CD4-positive, CD25-positive, alpha-beta regulatory T cell (primary cell): Measurements from ENCODE around the gene APP. TPM values are rescaled to one million over a fixed set of nuclear protein-coding genes. Genes with fewer than 3 reads are reported as not detected.
A peak's percentile ranks its signal among the peaks of the same experiment; 100 is the strongest.

ENCODE experiments used
- ATAC-seq, 2 donors: fragments of 150-1000 bp; cut with Tn5 transposase; one replicate each; pipeline ENCODE4 v1.10.0; 2021; ENCODE audit warnings: low read depth in 2 of 2, moderate number of reproducible peaks in 2 of 2, moderate library complexity in 1 of 2
- DNase-seq, 3 donors: peaks; one replicate each; pipeline versions ENCODE4 v3.0.0 to v3.0.0-alpha.2; 2012 to 2022; ENCODE audit warnings: mixed read lengths in 1 of 3
- H3K27ac ChIP-seq: one replicate; pipeline ENCODE4 v1.7.0; 2013; ENCODE audit warnings: mild to moderate bottlenecking, low read length; ENCODE audit not compliant: insufficient read depth, poor library complexity, severe bottlenecking
- H3K27me3 ChIP-seq: one replicate; pipeline ENCODE4 v1.7.0; 2013; ENCODE audit warnings: low read length; ENCODE audit not compliant: control insufficient read depth, insufficient read depth
- H3K36me3 ChIP-seq: one replicate; pipeline ENCODE4 v1.7.0; 2013; ENCODE audit warnings: mild to moderate bottlenecking, low read length, moderate library complexity; ENCODE audit not compliant: control insufficient read depth, insufficient read depth
- H3K4me1 ChIP-seq: 2 replicates; pipeline ENCODE4 v1.7.0; 2013; ENCODE audit warnings: mild to moderate bottlenecking, low read length; ENCODE audit not compliant: insufficient read depth, control insufficient read depth, poor library complexity, severe bottlenecking
- H3K4me3 ChIP-seq: one replicate; pipeline ENCODE4 v1.7.0; 2013; ENCODE audit warnings: low read depth, mild to moderate bottlenecking, low read length, moderate library complexity
- H3K9me3 ChIP-seq, 2 experiments: 1 replicate in 1 of 2; 2 replicates in 1 of 2; pipeline ENCODE4 v1.7.0; 2013; ENCODE audit warnings: low read length in 2 of 2, mild to moderate bottlenecking in 1 of 2, moderate library complexity in 1 of 2; ENCODE audit not compliant: control insufficient read depth in 2 of 2
- H3K27ac Mint-ChIP-seq, 3 donors: one replicate each; pipeline ENCODE4 v1.8.0; 2020 to 2022; ENCODE audit warnings: mild to moderate bottlenecking in 3 of 3, mixed read lengths in 3 of 3, moderate library complexity in 2 of 3
- H3K27me3 Mint-ChIP-seq: one replicate; pipeline ENCODE4 v1.8.0; 2022; ENCODE audit warnings: mild to moderate bottlenecking, mixed read lengths
- H3K36me3 Mint-ChIP-seq: one replicate; pipeline ENCODE4 v1.8.0; 2020; ENCODE audit warnings: mixed read lengths
- H3K4me1 Mint-ChIP-seq, 4 donors: one replicate each; pipeline ENCODE4 v1.8.0; 2020 to 2022; ENCODE audit warnings: mixed read lengths in 4 of 4, mild to moderate bottlenecking in 1 of 4
- H3K4me3 Mint-ChIP-seq, 4 donors: one replicate each; pipeline ENCODE4 v1.8.0; 2020 to 2022; ENCODE audit warnings: mild to moderate bottlenecking in 4 of 4, mixed read lengths in 4 of 4, moderate library complexity in 3 of 4
- H3K9me3 Mint-ChIP-seq, 7 donors: one replicate each; pipeline ENCODE4 v1.8.0; 2020 to 2022; ENCODE audit warnings: mixed read lengths in 7 of 7, mild to moderate bottlenecking in 3 of 7, moderate library complexity in 2 of 7
- polyA plus RNA-seq, 4 donors: library from polyadenylated mRNA; unstranded; fragments of 300-500 nt; fragmentation: Illumina TruSeq; gene quantifications; one replicate each; pipeline ENCODE4 v1.2.3, GENCODE V29; 2021
- total RNA-seq: library from RNA; stranded (reverse); gene quantifications from one replicate; pipeline ENCODE4 v1.2.3, GENCODE V29; 2022

Gene APP
- total and polyA plus RNA-seq, 5 donors from 2014 or later: 3.9 to 29.5 (median 7.5) TPM

DNA sequence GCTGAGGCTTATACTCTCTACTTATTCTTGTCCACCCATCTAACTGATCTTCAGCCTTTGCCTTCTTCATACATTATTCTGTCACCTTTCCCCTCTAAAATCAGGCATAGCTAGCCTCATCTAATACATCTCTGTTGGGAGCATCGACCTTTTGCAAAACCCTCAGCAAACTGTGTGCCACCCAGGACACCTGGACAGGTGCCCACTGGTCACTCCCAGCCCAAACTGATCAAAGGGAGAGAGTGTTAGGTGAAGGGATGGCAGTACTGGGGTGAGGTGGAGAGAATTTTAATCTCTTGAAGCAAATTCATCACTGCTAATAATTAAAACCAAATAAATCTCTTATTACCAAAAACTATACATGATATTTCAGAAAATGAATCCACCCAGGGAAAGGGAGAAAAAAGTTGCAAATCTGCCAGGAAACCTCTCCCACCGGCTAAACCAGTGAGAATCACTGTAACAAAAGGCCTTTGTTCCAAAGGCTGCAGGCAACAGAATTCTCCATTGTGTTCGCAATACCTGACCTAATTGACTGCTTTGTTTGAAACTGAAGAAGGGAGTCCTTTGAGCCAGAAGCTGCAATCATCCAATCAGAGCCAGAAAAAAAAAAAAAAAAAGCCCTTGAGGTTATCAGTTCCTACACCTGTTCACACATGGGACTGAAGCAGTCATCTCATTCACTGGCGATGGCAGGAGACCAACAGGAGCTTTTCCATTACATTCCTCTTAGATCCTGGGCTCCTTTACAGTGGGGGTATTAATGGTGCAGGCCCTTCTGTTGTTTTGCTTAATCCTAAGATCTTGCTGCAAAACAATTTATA, 172.6 kb downstream of the APP start:
- Mint-ChIP-seq H3K27ac (no peak overlapping the region), H3K9me3 (no peaks in the 10 kb centered on the region), H3K27me3 (no peaks in the 10 kb centered on the region), H3K4me3 (no peak overlapping the region), H3K4me1 (peaks cover 0 to 15% (median 6%) of the 10 kb centered on the region in 4 donors), H3K36me3 (peaks cover 3% of the 10 kb centered on the region)
- H3K4me3 ChIP-seq: no peak overlapping the region
- ATAC-seq (no peak), DNase-seq (no peak)
- H3K36me3 ChIP-seq: no peaks in the 10 kb centered on the region
- H3K9me3 ChIP-seq: no peaks in the 10 kb centered on the region
- H3K27ac ChIP-seq: no peak overlapping the region
- H3K27me3 ChIP-seq: no peaks in the 10 kb centered on the region
- H3K4me1 ChIP-seq: no peaks in the 10 kb centered on the region

DNA sequence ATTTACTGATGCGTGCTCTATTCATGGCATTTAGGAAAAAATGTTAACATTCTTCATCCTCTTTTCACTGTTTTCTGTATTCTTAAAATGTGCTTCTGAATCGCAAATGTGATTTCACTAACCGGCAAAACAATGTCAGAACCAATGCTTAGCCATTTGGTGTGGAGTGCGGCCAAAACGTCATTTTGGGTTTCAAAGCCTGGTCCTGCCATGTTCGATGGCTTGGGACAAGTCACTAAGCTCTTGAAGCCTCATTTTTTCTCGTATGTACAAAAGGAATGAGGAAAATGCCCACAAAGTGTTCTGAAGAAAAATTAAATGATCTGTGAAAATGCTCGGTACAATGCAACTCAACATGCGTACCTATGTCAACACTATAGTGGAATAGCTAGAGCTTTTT, 175.3 kb downstream of the APP start:
- Mint-ChIP-seq H3K9me3 (no peaks in the 10 kb centered on the region), H3K4me1 (peaks cover 0 to 11% (median 5%) of the 10 kb centered on the region in 4 donors), H3K27me3 (no peaks in the 10 kb centered on the region), H3K36me3 (peaks cover 4% of the 10 kb centered on the region), H3K27ac (no peak overlapping the region), H3K4me3 (no peak overlapping the region)
- Histone ChIP-seq H3K27me3 (no peaks in the 10 kb centered on the region), H3K36me3 (no peaks in the 10 kb centered on the region), H3K4me3 (no peak overlapping the region), H3K27ac (no peak overlapping the region), H3K9me3 (no peaks in the 10 kb centered on the region), H3K4me1 (no peaks in the 10 kb centered on the region)
- ATAC-seq (no peak), DNase-seq (no peak)

DNA sequence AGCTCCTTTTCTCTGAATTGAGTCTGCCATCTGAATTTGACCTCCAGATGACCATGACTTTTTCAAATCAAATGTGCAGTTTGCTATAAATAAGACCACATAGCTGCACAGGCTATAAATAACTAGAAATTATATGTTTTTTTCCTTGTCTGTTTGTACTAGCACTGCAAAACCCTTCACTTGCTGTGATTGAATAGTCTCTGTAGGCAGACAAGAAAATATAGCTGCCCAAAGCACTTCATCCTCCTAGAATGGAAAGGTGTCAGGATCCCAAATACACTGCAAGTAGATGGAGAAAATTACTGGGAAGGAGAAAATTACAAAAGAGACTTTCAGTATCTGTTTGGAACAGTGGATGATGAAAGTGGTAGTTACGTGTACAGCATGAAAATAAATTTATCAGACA, 175.8 kb downstream of the APP start:
- Histone ChIP-seq H3K27ac (no peak overlapping the region), H3K4me3 (no peak overlapping the region), H3K4me1 (no peaks in the 10 kb centered on the region), H3K9me3 (no peaks in the 10 kb centered on the region), H3K27me3 (no peaks in the 10 kb centered on the region), H3K36me3 (no peaks in the 10 kb centered on the region)
- DNase-seq: no peak
- Mint-ChIP-seq H3K4me3 (no peak overlapping the region), H3K4me1 (peaks cover 0 to 6% (median 3%) of the 10 kb centered on the region in 4 donors), H3K36me3 (peaks cover 4% of the 10 kb centered on the region), H3K9me3 (no peaks in the 10 kb centered on the region), H3K27ac (peak overlapping the region in 1 of 3 donors; percentile 76), H3K27me3 (no peaks in the 10 kb centered on the region)
- no peak for ATAC-seq

DNA sequence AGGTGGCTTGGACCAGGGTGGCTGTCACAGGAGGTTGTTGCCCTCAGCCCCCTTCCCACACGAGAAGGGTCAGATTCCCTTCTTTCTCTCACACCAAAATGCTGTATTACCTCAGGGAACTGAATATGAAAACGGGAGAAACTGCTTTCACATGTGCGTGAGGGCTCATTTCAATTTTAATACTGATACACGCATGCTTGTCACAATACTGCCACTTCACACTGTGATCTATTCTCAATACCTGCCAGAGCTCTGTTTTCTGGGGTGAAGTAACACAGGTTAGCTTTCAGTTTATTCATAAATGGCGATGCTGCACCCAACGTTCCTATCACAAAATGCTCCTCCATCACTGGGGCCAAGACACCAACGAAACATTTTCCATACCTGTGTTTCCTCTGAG, 181.8 kb downstream of the APP start:
- H3K9me3 Mint-ChIP-seq: peaks cover 0 to 2% (median 0%) of the 10 kb centered on the region in 7 donors

DNA sequence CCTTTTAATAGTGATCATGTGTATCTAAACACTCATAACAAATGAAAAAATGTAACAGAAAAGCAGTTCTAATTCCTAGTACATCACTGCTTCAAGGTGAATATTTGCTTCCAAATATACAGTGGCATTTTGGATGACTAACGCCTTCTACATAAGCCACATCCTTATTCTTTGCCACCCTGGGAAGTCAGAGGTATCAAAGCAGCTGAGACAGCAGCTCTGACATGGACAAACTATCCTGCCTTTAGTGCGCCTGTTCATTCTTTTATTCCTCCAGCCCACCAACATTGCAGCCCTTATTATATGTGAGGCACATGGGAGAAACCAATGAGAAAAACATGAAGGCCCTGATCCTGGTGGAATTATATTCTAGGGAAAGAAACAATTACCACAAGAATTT, 183.0 kb downstream of the APP start:
- Mint-ChIP-seq H3K4me3 (no peak overlapping the region), H3K27me3 (no peaks in the 10 kb centered on the region), H3K4me1 (no peaks in the 10 kb centered on the region), H3K9me3 (peaks cover 0 to 2% (median 0%) of the 10 kb centered on the region in 7 donors), H3K27ac (no peak overlapping the region), H3K36me3 (peaks cover 7% of the 10 kb centered on the region)
- no peaks in the 10 kb centered on the region for H3K27me3 ChIP-seq
- ATAC-seq (no peak), DNase-seq (no peak)
- no peaks in the 10 kb centered on the region for H3K4me1 ChIP-seq
- H3K9me3 ChIP-seq: no peaks in the 10 kb centered on the region
- H3K27ac ChIP-seq: no peak overlapping the region
- no peak overlapping the region for H3K4me3 ChIP-seq
- no peaks in the 10 kb centered on the region for H3K36me3 ChIP-seq

More for the DNA sequence above, 181.8 kb downstream of the APP start:
- H3K27me3 ChIP-seq: no peaks in the 10 kb centered on the region
- Mint-ChIP-seq H3K36me3 (peaks cover 11% of the 10 kb centered on the region), H3K27me3 (no peaks in the 10 kb centered on the region), H3K27ac (peak overlapping the region in 1 of 3 donors; percentile 62), H3K4me3 (no peak overlapping the region), H3K4me1 (no peaks in the 10 kb centered on the region)
- H3K4me1 ChIP-seq: no peaks in the 10 kb centered on the region
- no peaks in the 10 kb centered on the region for H3K36me3 ChIP-seq
- H3K27ac ChIP-seq: no peak overlapping the region
- no peaks in the 10 kb centered on the region for H3K9me3 ChIP-seq
- no peak for ATAC-seq
- no peak overlapping the region for H3K4me3 ChIP-seq
- no peak for DNase-seq

DNA sequence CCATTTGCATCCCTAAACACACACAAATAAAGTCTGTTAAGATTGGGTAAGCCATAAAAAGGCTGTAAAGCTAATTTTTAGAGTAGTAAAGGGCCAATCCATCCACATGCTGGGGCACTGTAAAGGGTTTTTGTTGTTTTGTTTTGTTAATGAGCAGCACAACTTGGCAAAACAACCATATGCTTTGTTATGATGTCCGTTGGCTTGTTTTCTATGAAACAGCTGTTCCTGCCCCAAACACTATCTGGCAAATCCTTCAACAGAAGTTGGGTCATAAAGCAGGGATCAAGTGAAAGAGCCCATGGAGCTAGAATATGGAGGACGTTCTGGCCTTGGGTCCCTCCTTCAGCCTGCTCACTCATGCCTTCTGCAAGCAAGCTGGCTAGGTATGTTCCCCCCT, 183.6 kb downstream of the APP start:
- ATAC-seq (no peak), DNase-seq (no peak)
- Mint-ChIP-seq H3K4me3 (no peak overlapping the region), H3K27ac (no peak overlapping the region), H3K4me1 (no peaks in the 10 kb centered on the region), H3K9me3 (peaks cover 0 to 2% (median 0%) of the 10 kb centered on the region in 7 donors), H3K27me3 (no peaks in the 10 kb centered on the region), H3K36me3 (peaks cover 10% of the 10 kb centered on the region)
- Histone ChIP-seq H3K4me3 (no peak overlapping the region), H3K36me3 (no peaks in the 10 kb centered on the region), H3K27ac (no peak overlapping the region), H3K4me1 (no peaks in the 10 kb centered on the region), H3K9me3 (no peaks in the 10 kb centered on the region), H3K27me3 (no peaks in the 10 kb centered on the region)

DNA sequence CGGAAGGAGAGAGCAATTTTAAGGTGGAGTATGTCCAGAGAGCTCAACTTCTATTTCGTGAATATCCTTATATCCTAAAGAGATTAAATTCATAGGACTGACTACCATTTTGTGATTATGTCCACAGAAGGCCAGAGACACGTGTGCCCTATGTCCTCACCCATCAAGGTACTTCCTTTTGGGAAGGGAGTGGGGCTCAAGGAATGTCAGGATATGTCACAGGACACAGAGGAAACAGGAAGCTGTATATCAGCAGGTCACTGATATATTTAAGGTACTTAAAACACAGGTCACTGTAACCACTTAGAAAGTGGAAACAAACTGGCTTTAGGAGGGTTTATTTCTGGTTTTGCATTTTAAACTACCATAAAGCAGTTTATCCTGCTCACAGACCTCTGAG, 184.6 kb downstream of the APP start:
- H3K9me3 ChIP-seq: no peaks in the 10 kb centered on the region
- H3K36me3 ChIP-seq: no peaks in the 10 kb centered on the region
- peaks cover 13% of the 10 kb centered on the region for H3K36me3 Mint-ChIP-seq
- H3K9me3 Mint-ChIP-seq: peaks cover 0 to 2% (median 0%) of the 10 kb centered on the region in 7 donors
- no peak overlapping the region for H3K4me3 ChIP-seq
- H3K27ac ChIP-seq: no peak overlapping the region
- H3K27me3 ChIP-seq: no peaks in the 10 kb centered on the region
- no peak overlapping the region for H3K4me3 Mint-ChIP-seq
- no peaks in the 10 kb centered on the region for H3K4me1 ChIP-seq
- no peaks in the 10 kb centered on the region for H3K4me1 Mint-ChIP-seq
- no peak for ATAC-seq
- H3K27ac Mint-ChIP-seq: no peak overlapping the region
- no peaks in the 10 kb centered on the region for H3K27me3 Mint-ChIP-seq
- no peak for DNase-seq

DNA sequence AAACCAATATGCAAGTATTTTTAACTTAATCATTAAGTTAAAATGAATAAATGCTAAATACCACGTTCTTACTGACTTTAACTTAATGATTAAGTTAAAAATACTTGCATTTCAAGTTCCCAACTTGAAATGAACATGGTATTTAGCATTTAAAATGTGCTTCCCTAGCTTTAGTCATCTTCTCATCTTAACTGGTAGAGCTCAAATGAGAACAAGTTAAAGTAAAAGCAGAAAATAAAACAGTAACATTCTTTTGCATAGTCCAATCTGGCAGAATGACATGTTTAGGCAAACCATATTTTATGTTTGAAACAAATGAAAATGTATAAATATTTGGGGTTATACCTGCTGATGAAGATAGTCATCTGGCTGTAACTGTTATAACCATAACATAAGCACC, 186.0 kb downstream of the APP start:
- Mint-ChIP-seq H3K27me3 (no peaks in the 10 kb centered on the region), H3K4me1 (no peaks in the 10 kb centered on the region), H3K9me3 (peaks cover 0 to 2% (median 0%) of the 10 kb centered on the region in 7 donors), H3K36me3 (peaks cover 18% of the 10 kb centered on the region), H3K4me3 (no peak overlapping the region), H3K27ac (no peak overlapping the region)
- H3K36me3 ChIP-seq: no peaks in the 10 kb centered on the region
- no peaks in the 10 kb centered on the region for H3K4me1 ChIP-seq
- H3K4me3 ChIP-seq: no peak overlapping the region
- H3K9me3 ChIP-seq: no peaks in the 10 kb centered on the region
- H3K27me3 ChIP-seq: no peaks in the 10 kb centered on the region
- H3K27ac ChIP-seq: no peak overlapping the region
- ATAC-seq: no peak
- DNase-seq: no peak
